ENCODE measurements around the gene CYSLTR2.

The CYSLTR2 gene

DNA sequence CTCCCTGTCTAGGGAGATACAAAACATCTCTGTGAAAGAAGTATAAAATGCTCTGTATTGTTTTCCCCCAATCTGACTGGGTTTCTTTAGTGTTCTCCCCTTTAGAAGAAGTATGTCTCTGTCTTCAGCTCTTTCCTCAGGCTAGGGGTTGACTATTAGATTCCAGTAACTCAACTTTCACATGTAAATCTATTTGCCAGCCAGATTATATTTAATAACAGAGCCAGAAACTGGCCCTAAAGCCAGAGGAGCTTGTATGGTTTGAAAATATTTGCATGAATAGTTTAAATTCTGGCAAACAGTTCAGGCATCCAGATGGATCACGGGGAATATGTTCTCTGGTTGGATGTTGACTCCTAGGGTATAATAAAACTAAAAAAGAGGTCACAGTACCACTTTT lies 22.3 kb upstream of the CYSLTR2 start:
- H3K4me3 ChIP-seq (ENCODE audit: control insufficient read depth, low read depth, low read length) = no peak overlapping the region
- no peak for DNase-seq (ENCODE audit: low read depth)
- TF ChIP-seq, protein P1, sequence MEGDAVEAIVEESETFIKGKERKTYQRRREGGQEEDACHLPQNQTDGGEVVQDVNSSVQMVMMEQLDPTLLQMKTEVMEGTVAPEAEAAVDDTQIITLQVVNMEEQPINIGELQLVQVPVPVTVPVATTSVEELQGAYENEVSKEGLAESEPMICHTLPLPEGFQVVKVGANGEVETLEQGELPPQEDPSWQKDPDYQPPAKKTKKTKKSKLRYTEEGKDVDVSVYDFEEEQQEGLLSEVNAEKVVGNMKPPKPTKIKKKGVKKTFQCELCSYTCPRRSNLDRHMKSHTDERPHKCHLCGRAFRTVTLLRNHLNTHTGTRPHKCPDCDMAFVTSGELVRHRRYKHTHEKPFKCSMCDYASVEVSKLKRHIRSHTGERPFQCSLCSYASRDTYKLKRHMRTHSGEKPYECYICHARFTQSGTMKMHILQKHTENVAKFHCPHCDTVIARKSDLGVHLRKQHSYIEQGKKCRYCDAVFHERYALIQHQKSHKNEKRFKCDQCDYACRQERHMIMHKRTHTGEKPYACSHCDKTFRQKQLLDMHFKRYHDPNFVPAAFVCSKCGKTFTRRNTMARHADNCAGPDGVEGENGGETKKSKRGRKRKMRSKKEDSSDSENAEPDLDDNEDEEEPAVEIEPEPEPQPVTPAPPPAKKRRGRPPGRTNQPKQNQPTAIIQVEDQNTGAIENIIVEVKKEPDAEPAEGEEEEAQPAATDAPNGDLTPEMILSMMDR (conservative IDR thresholded peaks at IDR 0.05; ENCODE audit: control insufficient read depth, insufficient read depth, low read depth, low read length) = no peak

DNA sequence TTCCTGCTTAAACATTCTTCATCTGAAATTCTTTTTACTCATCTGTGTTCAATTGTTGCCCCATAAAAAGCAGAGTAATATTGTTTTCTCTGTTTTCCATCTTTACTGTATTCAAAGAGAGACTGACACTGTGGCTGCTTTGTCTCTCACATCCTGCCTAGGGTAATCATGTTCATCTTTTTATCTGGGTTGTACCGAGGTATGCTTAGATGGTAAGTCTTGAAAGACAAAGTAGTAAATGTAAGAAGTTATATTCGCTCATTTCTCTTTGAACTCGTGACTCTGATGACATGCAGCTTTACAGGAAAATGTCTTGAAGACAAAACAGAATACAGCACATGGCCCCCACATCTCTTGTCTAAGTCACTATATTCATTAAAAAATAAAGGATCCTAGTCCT lies 20.0 kb upstream of the CYSLTR2 start:
- TF ChIP-seq, protein P1 (conservative IDR thresholded peaks at IDR 0.05; ENCODE audit: control insufficient read depth, insufficient read depth, low read depth, low read length) = no peak
- H3K4me3 ChIP-seq (ENCODE audit: control insufficient read depth, low read depth, low read length) = no peak overlapping the region
- DNase-seq (ENCODE audit: low read depth) = no peak

DNA sequence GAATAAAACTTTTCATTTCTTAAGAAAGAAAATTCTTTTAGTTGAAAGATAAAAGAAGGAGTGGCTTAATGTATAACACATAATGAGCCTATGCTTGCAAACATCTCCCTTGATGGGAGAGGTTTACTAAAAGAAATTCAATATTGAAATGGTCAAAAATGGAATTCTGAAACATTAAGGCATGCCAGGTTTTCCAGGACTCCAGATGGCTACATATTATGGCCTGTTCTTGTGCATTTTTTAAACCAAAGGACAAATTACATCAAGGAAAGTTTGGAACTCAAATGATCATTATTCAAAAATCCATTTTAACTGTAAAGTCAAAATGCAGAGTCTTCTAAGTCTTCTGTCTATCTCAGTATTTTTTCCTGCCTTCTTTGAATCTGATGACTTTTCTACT lies 19.1 kb upstream of the CYSLTR2 start:
- no peak overlapping the region for H3K4me3 ChIP-seq (ENCODE audit: control insufficient read depth, low read depth, low read length)
- DNase-seq (ENCODE audit: low read depth) = no peak
- TF ChIP-seq, protein P1 (conservative IDR thresholded peaks at IDR 0.05; ENCODE audit: control insufficient read depth, insufficient read depth, low read depth, low read length) = no peak

DNA sequence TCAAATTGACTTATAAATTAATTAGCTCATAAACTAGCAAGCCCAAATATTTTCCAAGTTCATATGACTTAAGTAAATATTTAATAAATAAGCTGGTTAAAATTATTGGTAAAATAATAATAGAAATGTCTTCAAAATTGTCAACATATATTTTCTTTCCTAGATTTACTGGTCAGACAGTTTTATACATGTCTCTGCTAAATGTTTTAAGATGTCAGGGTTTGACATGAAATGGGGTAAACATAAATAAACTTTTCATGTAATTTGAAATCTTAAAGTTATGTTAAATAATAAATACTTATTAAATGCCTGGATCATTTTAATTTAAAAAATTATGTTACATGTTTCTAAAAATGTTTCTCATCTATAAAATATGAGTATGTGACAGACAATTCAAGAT lies 18.3 kb upstream of the CYSLTR2 start:
- TF ChIP-seq, protein P1 (conservative IDR thresholded peaks at IDR 0.05; ENCODE audit: control insufficient read depth, insufficient read depth, low read depth, low read length) = no peak
- no peak for DNase-seq (ENCODE audit: low read depth)

DNA sequence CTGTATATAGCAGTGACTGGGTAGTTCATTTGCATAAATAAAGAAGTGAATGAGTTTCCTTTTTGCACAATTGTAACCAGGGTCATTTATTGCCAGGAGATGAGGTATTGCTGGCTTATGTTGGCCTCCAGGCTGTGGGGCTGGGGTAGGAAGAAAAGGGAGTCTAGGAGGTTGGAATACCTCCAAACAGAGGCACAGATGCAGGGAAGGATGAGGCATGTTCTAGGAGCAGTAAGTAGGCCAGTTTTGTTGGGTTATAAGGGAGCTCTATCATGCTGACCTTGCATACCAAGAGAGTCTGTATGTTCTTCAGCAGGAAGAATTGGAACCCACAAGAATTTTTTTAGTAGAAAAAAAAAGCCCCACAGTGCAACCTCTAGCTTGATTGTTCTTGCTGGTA lies 17.2 kb upstream of the CYSLTR2 start:
- TF ChIP-seq, protein P1 (conservative IDR thresholded peaks at IDR 0.05; ENCODE audit: control insufficient read depth, insufficient read depth, low read depth, low read length) = no peak
- H3K4me3 ChIP-seq (ENCODE audit: control insufficient read depth, low read depth, low read length) = no peak overlapping the region
- peak; percentile 26 for DNase-seq (ENCODE audit: low read depth)

More for the DNA sequence above, 18.3 kb upstream of the CYSLTR2 start:
- no peak overlapping the region for H3K4me3 ChIP-seq (ENCODE audit: control insufficient read depth, low read depth, low read length)

DNA sequence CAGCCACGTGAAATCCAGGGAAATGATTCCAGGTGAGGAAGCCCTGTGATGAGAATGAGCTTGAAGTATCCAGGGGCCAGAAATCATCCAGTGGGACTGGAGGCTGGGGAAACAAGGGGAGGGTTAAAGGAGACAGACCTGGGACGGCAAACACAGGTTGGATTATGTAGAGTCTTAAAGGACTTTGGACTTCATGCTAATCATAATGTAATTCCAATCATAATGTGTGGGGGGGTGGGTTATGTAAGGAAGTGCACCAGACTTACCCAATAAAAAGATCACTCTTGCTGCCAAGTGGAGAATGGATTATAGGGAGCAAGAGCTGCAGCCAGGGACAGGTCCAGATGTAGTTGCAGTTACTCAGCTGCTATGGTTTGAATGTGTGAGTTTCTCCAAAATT lies 16.1 kb upstream of the CYSLTR2 start:
- no peak overlapping the region for H3K4me3 ChIP-seq (ENCODE audit: control insufficient read depth, low read depth, low read length)
- TF ChIP-seq, protein P1 (conservative IDR thresholded peaks at IDR 0.05; ENCODE audit: control insufficient read depth, insufficient read depth, low read depth, low read length) = no peak
- no peak for DNase-seq (ENCODE audit: low read depth)

DNA sequence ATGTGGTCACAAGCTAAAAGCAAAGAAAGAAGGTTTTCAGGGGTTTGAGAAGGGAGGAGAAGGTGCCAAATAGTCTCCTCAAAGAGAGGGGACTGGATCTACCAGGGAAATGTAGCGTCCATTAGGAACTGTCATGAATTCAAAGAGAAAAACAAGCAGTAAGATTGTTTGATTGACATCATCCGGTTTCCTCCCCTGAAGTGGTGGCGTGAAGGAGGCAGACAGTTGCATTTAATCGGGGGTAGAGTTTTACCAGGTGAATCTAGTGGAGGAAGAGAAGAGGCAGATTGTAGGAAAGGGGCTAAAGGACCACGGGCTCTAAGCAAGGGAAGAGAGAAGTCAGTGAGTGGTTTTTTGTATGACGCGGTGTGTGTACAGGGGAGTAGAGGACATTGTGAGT lies 13.0 kb upstream of the CYSLTR2 start:
- DNase-seq (ENCODE audit: low read depth) = no peak
- no peak overlapping the region for H3K4me3 ChIP-seq (ENCODE audit: control insufficient read depth, low read depth, low read length)
- TF ChIP-seq, protein P1 (conservative IDR thresholded peaks at IDR 0.05; ENCODE audit: control insufficient read depth, insufficient read depth, low read depth, low read length) = no peak
